ENCODE measurements around the gene SAP30BP.

SAP30BP gene

GRCh38 chr17:75755990-75756389, 88.9 kb downstream of the SAP30BP start:
- no peak for TF ChIP-seq MAX (IDR thresholded peaks at IDR 0.05; ENCODE audit: low read depth, low read length)
- no peak overlapping the region for H3K4me3 ChIP-seq (ENCODE audit: low read depth, low read length)
- DNase-seq (ENCODE audit: low read depth) = no peak

DNA sequence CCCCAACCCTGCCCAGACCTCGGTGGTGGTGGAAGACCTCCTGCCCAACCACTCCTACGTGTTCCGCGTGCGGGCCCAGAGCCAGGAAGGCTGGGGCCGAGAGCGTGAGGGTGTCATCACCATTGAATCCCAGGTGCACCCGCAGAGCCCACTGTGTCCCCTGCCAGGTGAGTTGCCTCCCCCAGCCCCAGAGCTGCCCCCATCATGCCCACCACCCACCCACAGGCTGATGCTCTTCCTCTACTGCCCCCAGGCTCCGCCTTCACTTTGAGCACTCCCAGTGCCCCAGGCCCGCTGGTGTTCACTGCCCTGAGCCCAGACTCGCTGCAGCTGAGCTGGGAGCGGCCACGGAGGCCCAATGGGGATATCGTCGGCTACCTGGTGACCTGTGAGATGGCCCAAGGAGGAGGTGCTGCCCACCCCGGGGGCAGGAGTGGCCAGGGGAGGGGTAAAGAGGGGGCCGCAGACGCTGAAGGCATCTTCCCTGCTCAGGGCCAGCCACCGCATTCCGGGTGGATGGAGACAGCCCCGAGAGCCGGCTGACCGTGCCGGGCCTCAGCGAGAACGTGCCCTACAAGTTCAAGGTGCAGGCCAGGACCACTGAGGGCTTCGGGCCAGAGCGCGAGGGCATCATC, 89.4 kb downstream of the SAP30BP start:
- DNase-seq (ENCODE audit: low read depth) = no peak
- no peak for TF ChIP-seq POLR2A (IDR thresholded peaks at IDR 0.05; ENCODE audit: extremely low read depth, insufficient read length)
- TF ChIP-seq MAX (IDR thresholded peaks at IDR 0.05; ENCODE audit: low read depth, low read length) = no peak
- TF ChIP-seq, protein P1, sequence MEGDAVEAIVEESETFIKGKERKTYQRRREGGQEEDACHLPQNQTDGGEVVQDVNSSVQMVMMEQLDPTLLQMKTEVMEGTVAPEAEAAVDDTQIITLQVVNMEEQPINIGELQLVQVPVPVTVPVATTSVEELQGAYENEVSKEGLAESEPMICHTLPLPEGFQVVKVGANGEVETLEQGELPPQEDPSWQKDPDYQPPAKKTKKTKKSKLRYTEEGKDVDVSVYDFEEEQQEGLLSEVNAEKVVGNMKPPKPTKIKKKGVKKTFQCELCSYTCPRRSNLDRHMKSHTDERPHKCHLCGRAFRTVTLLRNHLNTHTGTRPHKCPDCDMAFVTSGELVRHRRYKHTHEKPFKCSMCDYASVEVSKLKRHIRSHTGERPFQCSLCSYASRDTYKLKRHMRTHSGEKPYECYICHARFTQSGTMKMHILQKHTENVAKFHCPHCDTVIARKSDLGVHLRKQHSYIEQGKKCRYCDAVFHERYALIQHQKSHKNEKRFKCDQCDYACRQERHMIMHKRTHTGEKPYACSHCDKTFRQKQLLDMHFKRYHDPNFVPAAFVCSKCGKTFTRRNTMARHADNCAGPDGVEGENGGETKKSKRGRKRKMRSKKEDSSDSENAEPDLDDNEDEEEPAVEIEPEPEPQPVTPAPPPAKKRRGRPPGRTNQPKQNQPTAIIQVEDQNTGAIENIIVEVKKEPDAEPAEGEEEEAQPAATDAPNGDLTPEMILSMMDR (IDR thresholded peaks at IDR 0.05; ENCODE audit: low read depth, low read length) = no peak
- no peak for TF ChIP-seq MYC (IDR thresholded peaks at IDR 0.05; ENCODE audit: low read depth, low read length)
- no peak overlapping the region for H3K4me3 ChIP-seq (ENCODE audit: low read depth, low read length)

GRCh38 chr17:75757086-75757681, 90.0 kb downstream of the SAP30BP start:
- no peak for TF ChIP-seq MYC (IDR thresholded peaks at IDR 0.05; ENCODE audit: low read depth, low read length)
- TF ChIP-seq POLR2A (IDR thresholded peaks at IDR 0.05; ENCODE audit: extremely low read depth, insufficient read length) = no peak
- TF ChIP-seq, protein P1 (IDR thresholded peaks at IDR 0.05; ENCODE audit: low read depth, low read length) = no peak
- TF ChIP-seq MAX (IDR thresholded peaks at IDR 0.05; ENCODE audit: low read depth, low read length) = no peak
- DNase-seq (ENCODE audit: low read depth) = no peak
- H3K4me3 ChIP-seq (ENCODE audit: low read depth, low read length) = no peak overlapping the region

All from NB4 (cell line).